Heart left ventricle (tissue), 13 donors: Measurements from ENCODE around the gene NFIB.

Source experiments
- POLR2A ChIP-seq, 2 donors: fragments of 450-650 bp; IDR thresholded peaks; one replicate each; pipeline ENCODE4 v1.6.1; 2017; ENCODE audit warnings: antibody characterized with exemption in 2 of 2, mild to moderate bottlenecking in 2 of 2, moderate library complexity in 2 of 2
- TF ChIP-seq, protein P1 (sequence below), 12 donors: fragments of 200-600 bp; sonication (generic) in 4 of 12; IDR thresholded peaks; one replicate each; pipeline versions ENCODE4 v1.5.0 to v1.8.0; 2018 to 2022; ENCODE audit warnings: antibody characterized with exemption in 12 of 12, mild to moderate bottlenecking in 5 of 12
- donor health status: ischemic (EF 13 %, LVEDD 7.1; RV severe dilation, severe dysfunction).
- donor health status: DM: no; HTN: yes; CAD: no.
- donor health status: DM: no; HTN: no; CAD: no.
- donor health status: ischemic (EF 25% LVEDD 6.9; RV normal size, moderate dysfunction).
- donor health status: ischemic (EF 25% LVEDD 5.7; RV mildly dilated, moderate dysfunction).
- donor health status: ischemic (EF 35%, LVEDD 5.7; RV mildly dilated, moderate dysfunction).
- donor health status: nonischemic (EF 11% LVEDD 7.7; RV severe dilation, severe dysfunction).
- donor health status: DM: yes; HTN: yes; CAD: no.
- donor health status: PGD.
- donor health status: ischemic (EF 29% LVEDD 5.4; RV normal size, mild dysfunction).
- donor health status: nonischemic (EF 23%, LVEDD 6.1; RV moderate dilation, normal function).

DNA sequence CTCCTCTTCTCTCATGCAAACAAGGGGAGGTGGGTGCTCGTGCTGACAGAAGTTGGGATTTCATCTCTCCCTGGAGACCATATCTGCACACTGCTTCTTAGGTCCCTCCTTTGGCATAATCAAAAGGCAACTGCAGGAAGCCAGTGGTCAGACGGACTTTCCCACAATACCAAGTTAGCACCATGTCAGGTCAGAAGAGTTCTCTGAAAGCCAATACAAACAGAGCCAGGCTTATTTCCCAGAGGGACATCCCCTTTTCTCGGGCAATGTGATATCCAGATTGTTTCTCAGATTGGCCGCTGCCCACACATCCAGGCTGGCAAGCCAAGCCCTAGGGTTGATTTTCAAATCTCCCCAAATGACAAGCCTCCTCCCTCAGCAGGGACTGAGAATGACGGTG lies 241.1 kb downstream of the NFIB start:
- TF ChIP-seq, protein P1, sequence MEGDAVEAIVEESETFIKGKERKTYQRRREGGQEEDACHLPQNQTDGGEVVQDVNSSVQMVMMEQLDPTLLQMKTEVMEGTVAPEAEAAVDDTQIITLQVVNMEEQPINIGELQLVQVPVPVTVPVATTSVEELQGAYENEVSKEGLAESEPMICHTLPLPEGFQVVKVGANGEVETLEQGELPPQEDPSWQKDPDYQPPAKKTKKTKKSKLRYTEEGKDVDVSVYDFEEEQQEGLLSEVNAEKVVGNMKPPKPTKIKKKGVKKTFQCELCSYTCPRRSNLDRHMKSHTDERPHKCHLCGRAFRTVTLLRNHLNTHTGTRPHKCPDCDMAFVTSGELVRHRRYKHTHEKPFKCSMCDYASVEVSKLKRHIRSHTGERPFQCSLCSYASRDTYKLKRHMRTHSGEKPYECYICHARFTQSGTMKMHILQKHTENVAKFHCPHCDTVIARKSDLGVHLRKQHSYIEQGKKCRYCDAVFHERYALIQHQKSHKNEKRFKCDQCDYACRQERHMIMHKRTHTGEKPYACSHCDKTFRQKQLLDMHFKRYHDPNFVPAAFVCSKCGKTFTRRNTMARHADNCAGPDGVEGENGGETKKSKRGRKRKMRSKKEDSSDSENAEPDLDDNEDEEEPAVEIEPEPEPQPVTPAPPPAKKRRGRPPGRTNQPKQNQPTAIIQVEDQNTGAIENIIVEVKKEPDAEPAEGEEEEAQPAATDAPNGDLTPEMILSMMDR (IDR thresholded peaks at IDR 0.05) = no peak
- TF ChIP-seq POLR2A (IDR thresholded peaks at IDR 0.05) = no peak
